Thyroid gland (tissue), 4 donors: Measurements from ENCODE around the gene SRBD1.

Experiments
- CTCF ChIP-seq, 6 experiments: fragments of 200-600 bp in 3 of 6; fragments of 450-650 bp in 3 of 6; sonication (generic) in 3 of 6; IDR thresholded peaks; one replicate each; pipeline ENCODE4 v1.5.1; 2016 to 2019; ENCODE audit warnings: antibody characterized with exemption in 6 of 6, mild to moderate bottlenecking in 2 of 6, inconsistent platforms in 1 of 6, moderate library complexity in 1 of 6
- POLR2A ChIP-seq, 2 donors: fragments of 450-650 bp; IDR thresholded peaks; one replicate each; pipeline ENCODE4 v1.6.1; 2017; ENCODE audit warnings: antibody characterized with exemption in 2 of 2, mild to moderate bottlenecking in 2 of 2, moderate library complexity in 1 of 2

GRCh38 chr2:45617496-45617895, 6.4 kb upstream of the SRBD1 start:
- TF ChIP-seq POLR2A (IDR thresholded peaks at IDR 0.05) (no peak), CTCF (IDR thresholded peaks at IDR 0.05) (no peak)
